Stromal cell of bone marrow (primary cell): ENCODE results near the gene CXXC4.

Source experiments
- DNase-seq: peaks from one replicate; pipeline ENCODE4 v3.0.0-alpha.2; 2012; ENCODE audit warnings: low read depth

Gene CXXC4

DNA sequence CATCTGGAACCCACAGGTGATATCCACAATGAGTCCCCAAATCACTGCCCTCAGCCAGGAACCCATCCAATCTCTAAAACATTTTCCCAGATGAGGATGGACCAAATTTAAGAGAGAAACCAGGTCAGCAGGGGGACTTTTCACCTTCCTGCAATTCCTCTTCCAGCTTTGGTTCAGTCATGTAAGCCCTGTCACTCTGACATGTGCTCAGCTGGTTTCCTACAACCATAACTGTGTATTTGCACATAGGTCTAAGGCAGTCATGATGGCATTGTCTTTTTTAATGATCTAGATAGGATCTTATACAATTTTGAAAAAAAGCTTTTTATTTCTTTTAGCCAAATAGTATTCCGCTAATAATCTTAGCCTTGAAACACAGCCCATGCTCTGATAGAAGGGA is 6.5 kb downstream of the CXXC4 start:
- DNase-seq, result no peak

- DNase-seq, result no peak
These were observed 7.8 kb downstream of the CXXC4 start for GRCh38 chr4:104486716-104487504.

- no peak for DNase-seq
These were observed 19.0 kb downstream of the CXXC4 start for GRCh38 chr4:104475652-104476051.

- DNase-seq, result no peak
These were observed 21.9 kb downstream of the CXXC4 start for GRCh38 chr4:104472766-104473165.

- DNase-seq, result no peak
These were observed 23.9 kb downstream of the CXXC4 start for GRCh38 chr4:104470770-104471169.

DNA sequence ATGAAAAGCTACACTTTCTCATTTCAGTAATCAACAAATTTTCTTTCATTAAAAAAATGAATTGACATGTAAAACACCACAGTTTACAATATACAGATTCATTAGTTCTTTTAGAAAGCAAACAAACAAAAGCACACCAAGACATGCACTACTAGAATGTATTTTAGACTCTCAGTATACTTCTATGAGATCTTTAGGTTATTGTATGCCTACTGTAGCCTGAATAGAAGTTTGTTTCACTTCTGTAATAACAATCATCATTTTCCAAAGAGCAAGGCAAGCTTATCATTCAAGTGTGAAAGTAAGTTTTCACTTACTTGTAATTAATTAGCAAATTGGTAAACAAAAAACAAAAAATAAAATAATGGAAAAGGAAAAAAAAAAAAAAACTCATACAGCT is 24.9 kb downstream of the CXXC4 start:
- no peak for DNase-seq

GRCh38 chr4:104465619-104466018 is 29.1 kb downstream of the CXXC4 start:
- DNase-seq, result no peak

DNA sequence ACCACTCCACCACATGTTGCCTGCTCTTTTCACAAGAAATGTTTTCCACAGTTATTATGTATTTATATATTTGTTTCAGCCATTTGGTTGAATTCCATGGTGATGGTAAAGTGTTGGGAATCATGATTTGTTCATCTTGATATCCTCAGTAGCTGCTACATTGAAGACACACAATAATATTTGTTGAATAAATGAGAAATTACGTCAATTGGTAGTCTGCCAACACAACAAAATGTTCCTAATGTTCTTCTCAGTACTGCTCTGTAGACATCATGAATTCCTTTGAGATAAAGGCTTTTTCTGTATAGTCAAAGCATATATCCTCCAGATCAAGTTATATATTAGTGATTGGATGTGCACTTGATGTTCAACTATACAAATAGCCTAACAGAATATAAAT is 29.5 kb downstream of the CXXC4 start:
- DNase-seq, result no peak

DNA sequence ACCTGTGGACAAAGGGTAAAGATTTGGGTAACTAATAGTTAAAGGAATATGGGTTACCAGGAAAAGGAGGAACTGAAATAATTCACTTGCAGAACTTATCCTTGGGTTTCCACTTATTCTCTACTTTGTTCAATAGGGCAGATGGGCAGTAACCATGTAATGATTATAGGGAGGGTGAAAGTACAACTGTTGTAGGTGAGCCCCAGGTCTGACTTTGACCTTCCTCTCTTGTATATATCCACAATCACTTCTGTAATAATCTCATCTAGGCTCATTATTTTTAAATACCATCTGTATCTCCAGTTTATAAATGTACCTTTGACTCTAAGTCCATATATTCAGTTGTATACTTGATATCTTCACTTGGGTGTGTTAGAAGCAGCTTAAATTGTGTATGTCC is 32.1 kb downstream of the CXXC4 start:
- DNase-seq, result no peak

- no peak for DNase-seq
These were observed 37.2 kb downstream of the CXXC4 start for GRCh38 chr4:104457308-104457981.

GRCh38 chr4:104451573-104451972 is 43.1 kb downstream of the CXXC4 start:
- DNase-seq, result no peak

- no peak for DNase-seq
These were observed 45.2 kb downstream of the CXXC4 start for GRCh38 chr4:104449537-104449936.

DNA sequence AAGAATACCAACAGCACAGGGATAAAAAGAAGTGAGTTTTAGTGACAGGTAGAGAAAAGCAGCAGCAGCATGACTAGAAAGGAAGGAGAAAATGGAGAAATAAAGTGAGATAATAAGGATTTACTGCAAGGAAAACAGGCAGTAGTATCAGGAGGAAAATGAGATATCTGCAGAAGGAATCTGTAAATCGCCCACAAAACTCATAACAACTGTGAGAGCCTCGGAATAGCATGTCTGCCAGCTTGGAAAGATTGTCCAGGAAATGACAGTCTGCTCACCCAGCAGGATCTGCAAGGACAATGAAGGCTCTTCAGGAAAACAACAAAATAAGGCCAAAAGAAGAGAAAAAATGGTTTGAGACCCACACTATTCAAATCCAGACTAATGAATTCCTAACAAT is 47.4 kb downstream of the CXXC4 start:
- no peak for DNase-seq

DNA sequence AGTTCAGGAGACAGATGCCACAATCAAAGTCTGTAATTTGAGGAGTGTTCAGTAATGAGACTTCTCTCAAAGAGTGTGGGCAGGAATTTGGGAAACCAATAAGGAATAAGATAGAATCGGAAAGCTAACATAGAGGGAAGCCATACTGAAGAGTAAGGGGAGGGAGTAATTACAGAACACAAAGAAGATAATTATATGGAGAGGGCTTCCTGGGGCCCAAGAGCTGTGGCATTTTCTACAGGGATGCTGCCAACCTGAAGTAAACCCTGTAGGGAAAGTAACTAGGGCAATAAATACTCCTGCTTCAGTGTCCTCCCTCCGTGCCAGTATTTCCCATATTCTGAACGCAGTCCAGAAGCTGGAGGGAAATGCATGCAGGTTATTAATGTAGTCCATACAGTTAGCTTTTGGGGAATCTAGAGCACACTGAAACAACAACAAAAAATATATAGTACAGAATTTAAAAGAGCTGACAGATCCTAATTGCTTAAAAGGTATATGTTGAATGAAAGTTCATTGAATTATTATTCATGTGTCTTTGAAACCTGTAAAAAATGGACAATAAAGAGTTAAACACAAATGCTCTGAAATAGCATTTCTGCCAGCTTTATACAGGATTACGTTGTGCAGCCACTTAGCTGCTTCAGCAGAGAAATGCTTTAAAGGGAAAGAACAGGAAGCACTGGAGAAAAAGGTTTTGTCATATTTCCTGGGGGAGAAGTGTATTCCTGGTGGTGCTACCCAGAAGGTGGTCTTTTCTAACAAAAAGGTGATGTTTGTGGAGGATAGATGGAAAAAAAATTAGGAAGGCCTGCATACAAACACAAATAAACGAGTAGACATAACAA is 48.0 kb downstream of the CXXC4 start:
- DNase-seq, result no peak

DNA sequence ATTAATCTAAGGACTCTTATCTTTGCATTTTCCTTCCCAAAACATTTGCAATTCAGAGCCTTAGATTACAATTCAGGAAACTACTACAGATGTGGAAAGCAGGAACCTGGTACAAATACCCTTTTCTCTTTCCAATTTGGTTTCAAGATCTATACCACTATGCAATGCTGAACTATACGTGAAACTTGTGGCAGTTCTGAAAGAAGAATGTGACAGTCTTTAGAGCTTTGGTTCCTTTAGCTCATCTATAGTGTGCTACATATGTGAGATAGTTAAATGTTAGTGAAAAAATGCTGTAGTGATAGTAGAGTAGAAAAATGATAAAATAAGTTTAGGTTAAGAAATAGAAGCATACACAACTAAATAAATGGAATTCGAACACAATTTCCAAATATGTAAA is 50.0 kb downstream of the CXXC4 start:
- no peak for DNase-seq

- DNase-seq, result no peak
These were observed 58.2 kb downstream of the CXXC4 start for GRCh38 chr4:104436542-104436941.

- no peak for DNase-seq
These were observed 65.4 kb downstream of the CXXC4 start for GRCh38 chr4:104429150-104429741.

- DNase-seq, result no peak
These were observed 68.7 kb downstream of the CXXC4 start for GRCh38 chr4:104425948-104426347.

DNA sequence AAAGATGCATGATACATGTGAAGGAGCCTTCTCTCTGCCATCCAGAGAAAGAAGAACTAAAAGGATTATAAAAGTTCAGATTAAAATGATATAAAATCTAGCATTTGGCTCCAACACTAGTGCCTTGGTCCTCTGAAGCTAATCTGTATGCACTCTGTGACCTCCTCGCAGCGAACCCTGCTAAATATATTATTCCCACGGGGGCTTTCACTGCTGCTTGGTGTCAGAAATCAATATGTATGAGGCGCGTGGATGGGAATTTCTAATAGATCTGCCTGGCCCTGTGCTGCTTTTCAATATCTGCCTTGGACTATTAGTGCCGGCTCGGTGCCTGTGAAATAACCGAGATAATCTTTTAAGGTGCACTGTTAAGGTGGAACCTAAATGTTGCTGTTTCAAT is 69.7 kb downstream of the CXXC4 start:
- DNase-seq, result no peak

DNA sequence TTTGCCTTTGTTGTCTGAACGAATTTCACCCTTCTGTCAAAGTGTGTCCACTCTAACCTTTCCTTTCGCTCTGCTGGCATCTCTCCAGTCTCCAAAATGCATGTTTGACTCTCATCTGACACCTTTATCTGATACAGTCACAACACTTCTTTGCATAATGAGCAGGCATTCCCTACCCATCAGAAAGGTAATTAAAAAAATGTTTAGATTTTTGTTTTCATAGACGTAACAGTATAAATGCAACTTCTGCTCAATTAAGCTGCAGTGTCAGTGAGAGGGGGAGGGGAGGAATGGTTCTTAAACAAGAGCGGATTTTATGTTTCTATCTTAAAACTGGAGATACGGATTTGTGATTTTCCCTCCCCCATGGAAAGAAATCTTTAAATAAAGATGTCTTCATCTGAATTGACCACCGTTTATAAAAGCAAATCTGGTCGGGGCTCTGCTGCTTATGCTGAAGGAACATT is 70.2 kb downstream of the CXXC4 start:
- DNase-seq, result no peak

GRCh38 chr4:104421566-104421965 is 73.1 kb downstream of the CXXC4 start:
- DNase-seq, result no peak

- DNase-seq, result no peak
These were observed 73.9 kb downstream of the CXXC4 start for GRCh38 chr4:104420766-104421165.
